HG03378 (cell line): ENCODE results near the gene STAT1.

Source experiments
- ATAC-seq: cut with Tn5 transposase; IDR thresholded peaks from one replicate; pipeline ENCODE4 v1.9.1; 2021; ENCODE audit warnings: mild to moderate bottlenecking, moderate library complexity; ENCODE audit not compliant: unreplicated experiment

STAT1 gene

DNA sequence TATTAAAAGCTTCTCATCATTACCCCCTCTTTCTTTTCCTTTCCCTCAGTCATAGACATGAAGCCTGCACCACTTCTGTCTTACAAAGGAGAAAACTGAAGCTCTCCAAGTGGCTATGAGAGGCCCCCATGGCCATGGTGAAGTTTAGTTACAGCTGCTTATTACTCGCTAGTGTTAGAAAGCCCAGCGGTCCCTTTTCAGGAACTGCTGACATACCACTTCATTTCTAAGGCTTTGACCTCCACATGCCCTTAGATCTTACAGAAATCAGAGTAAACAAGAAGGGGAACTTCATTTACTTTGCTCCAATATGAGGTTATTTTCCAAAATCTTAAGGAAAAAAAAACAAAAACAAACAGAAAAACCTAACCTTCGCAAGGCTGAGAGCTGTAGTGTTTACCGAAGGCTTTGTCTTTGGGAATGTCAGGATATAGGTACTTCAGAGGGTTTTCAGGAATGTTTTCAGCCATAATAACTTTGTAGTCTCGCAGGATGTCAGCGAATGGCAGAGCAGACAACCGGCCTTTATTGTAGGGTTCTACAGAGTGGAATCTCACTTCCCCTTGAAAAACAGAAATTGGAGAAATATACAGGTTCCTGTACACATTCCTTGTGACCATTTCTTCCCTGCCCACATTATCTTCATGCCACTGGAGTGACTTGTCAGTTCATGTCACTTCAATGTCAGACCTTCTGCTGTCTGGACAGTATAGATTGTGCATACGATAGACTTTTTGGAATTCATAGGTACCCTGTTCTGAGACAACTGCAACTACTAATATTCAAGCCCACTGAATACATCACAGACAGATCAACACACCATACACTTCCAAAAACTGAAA lies 18.8 kb upstream of the STAT1 start:
- no peak for ATAC-seq

DNA sequence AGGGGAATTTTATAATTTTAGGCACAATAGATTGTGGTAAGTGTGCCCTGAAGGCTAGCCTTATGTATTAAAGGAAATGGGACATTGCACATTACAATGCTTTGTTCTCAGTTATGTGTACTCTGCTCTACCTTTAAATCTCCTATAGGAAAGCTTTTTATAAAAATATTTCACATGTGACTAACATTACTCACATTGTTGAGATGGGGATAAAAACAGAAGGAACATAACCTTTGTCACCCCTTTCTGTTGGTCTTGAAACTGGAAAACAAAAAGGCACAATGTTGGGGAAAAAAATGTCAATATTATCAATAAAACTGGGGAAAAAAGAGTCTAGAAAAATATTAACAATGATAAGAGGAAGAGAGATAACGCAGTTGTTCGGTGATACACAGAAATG lies 17.3 kb upstream of the STAT1 start:
- no peak for ATAC-seq

DNA sequence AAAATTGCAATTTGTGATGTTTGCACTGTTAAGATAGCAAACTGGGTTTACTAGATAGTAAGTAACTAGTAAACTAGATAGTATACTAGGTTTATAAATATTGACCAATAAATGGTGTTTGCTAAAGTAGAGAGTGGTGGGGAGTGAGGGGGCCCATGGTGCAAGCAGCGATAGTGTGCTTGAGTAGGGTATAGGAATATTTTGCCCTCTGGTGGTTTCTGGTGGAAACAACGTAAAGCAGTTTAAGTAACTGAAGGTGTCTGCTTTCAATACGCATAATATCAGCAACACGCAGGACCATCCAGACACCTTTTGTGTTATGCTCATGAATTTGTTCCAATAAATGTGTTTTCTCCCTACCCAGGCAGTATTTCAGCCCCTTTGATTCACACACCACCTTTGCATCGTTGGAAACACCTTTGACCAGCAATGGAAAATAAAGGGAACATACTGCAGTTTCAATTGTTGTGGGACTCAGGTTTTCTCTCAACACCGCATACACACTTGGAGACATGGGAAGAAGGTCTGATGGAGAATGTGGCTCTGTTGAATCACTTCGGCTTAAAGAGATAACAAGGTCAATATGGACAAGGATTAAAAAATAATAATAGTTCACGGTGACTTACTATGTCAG lies 16.7 kb upstream of the STAT1 start:
- ATAC-seq, result peak; percentile 95

DNA sequence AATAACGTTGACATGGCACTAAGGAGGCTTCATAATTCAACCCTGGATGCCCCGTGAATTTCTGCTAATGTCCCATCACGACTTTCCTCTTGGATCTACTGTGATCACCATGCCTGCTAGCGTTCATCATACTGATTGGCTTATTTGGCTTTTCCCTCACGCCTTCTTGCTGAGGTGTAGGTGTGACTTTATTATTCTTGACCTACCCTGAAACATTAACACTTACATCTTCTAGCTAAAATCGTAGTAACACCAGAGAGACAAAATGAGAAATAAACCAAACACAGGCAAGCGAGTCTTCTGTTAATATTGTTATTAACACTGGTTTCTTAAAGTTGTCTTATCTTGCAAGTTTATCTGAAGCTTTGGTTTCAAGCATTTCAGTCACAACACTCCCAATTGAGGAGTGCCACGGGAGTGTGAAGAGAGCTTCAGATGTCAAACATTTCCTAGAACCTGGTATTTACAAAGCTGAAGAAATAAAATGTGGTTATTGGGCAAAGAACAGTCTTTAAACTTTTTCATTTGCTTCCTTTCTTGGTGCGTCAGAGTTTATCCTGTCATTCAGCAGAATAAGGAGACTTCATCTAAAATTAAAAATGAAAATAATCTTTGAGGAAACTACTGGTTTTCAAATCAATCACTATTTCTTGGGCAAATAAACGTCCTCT lies 15.4 kb upstream of the STAT1 start:
- ATAC-seq, result no peak

DNA sequence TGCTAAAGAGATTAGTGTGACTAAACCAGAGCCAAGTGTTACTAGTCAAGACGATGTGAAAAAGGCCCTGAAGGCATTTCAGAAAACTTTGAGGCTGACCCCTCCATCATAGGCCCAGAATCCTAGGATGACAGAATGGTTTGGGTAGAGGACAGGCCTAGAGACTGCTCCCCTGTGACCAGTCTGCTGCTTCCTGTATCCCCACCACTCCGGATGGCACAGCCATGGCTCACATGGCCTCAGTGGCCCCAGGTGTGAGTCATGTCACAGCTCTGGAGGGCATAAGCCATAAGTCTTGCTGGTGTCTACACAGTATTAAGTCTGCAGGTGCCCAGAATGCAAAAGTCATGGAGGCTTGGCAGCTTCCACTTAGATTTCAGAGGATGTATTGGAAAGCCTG lies 12.4 kb upstream of the STAT1 start:
- no peak for ATAC-seq

DNA sequence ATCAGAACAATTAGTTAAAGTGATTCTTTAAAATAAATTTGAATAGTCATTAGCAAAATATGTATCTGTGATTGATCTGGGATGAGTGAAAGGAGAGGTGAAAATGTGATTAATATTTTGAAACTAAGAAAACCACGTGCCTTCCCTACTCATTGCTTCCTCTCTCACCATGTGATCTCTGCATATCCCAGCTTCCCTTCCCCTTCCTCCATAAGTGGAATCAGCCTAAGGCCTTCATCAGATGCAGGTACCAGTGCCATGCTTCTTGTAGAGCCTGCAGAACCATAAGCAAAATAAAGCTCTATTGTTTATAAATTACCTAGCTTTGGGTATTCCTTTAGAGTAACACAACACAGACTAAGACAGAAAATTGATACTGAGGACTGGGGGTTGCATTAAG lies 11.2 kb upstream of the STAT1 start:
- ATAC-seq, result no peak

DNA sequence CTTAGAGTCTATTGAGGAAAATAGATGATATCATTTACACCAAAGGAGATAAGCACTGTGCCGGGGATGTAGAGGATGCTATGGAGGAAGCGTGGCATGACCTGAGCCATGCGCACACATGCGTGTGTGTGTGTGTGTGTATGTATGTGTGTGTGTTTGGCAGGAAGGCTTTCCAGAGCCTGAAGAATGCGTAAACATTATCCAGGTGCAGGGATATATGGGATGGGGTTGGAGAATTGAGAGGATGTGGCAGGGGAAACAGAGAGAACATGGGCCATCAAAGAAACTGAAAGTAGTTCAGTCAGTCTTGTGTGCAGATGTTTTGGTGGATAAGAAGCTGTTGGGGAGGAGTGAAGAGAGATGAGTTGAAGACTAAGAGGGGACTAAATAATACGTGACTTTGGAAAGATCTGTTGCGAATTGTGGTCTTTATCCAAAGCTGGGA lies 9.3 kb upstream of the STAT1 start:
- ATAC-seq, result no peak

DNA sequence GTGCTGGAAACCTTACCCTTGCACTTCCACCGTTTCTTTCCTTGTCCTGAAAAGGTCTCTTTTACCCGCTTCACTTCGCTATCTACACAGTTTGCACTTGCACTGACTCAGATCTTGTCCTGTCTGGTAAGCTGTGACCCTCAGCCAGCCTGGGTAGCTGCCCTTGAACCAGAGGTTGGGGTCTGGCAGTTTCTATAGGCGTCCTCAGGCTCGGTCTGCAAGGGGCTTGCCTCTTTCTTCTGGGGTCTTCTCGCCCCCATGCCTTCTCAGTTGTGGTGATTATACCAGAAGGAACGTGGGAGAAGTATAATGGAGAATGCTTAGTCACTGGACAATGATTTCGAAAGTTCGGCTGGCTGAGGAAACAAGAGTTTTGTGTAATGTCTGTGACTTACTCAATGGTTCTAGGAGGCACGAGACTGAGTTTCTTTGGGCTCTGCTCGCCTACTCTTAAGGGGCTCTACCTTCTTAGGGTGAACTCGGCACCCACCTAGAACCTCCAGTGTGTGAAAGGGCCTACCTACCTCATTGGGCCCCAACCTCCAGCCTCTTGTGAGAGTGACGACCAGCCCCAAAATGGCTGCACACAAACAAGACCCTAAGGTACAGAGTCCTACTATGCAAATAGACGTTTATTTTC lies 6.9 kb upstream of the STAT1 start:
- ATAC-seq, result peak; percentile 20

DNA sequence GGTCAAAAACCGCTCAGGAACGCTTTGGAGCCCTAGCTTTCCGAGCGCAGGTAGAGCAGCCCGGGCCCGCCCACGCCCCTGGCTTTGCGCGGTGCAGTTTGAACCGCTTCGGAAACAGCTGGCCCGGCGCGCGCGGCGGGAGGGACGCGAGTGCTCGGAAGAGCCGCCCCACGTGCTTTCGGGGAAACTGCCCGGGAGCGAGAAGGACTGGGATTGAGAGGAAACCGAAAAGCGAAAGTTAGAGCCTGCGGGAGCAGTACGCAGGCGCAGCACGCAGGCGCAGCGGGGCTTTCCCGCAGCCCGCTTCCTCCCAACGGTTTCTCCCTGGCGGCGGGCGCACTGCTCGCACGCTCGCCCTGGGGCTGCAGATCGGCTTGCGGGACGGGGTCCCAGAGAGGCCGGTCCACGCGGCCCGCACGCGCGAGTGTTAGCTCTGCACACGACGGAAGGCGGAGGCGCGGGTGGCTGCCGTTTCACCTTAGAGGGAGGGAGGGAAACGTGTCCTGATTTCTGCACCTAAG lies 6.3 kb upstream of the STAT1 start:
- peak; percentile 74 for ATAC-seq

DNA sequence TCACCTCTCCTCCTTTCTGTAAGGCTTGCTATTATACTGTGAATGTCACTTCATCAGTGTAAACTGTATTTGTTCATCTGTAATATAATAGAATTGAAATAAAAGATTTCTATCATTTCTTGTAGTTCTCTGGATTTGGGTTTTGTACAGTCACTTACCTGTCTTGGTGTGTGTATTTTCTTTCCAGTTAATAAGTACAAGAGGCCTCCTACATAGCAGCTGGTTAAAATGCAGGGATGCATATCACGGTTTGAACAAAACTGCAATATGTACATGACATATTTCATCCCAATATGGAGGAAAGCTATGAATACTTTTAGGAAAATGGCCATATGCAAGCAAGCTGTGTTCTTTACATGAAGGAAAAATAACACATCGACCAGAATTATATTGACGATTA lies 5.4 kb upstream of the STAT1 start:
- ATAC-seq, result no peak

DNA sequence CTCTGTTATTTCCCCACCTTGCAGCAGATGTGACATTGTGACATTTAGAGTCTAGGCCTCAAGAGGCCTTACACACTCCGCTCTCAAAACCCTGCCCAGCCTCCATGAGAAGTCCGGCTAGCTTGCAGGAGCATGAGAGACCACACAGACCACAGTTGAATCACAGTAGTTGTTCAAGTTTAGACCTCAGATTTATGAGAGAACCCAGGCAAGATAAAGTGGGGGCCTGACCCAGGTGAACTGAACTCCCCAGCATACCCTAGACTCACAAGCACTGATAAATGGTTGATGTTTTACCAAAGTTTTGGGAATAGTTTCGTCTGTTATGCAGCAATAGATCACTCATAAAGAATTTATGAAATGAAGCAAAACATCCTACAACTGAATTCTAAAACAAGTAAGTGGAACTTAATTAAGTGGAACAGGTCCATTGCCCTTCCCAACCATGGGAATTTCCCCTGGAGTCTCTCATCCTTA lies 4.7 kb upstream of the STAT1 start:
- no peak for ATAC-seq

DNA sequence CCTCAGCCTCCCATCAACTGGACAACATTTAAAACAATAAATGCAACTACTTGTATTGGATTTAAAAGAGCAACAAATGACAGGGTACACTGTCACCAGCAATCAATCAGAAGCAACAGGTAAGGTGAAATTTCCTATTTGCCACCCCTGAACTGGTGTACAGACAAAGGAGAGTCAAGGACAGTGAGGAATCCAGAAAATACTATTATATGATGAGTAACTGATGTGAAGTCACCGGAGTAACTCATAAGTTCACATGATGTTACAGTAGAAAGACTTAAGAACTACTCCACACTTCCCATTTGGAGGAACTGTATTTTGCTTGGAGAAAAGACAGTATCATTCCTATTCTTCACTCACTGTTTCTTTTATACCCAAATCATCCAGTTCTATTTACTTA lies 4.1 kb upstream of the STAT1 start:
- no peak for ATAC-seq

DNA sequence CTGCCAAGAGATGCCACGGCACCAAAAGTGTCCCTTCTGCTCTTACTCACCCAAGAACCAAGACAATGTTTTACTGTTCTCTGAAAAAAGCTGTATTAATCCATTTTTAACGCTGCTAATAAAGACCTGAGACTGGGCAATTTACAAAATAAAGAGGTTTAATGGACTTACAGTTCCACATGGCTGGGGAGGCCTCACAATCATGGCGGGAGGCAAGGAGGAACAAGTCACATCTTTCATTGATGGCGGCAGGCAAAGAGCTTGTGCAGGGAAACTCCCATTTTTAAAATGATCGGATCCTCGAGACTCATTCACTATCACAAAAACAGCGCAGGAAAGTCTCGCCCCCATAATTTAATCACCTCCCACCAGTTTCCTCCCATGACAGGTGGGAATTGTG lies 1.9 kb upstream of the STAT1 start:
- ATAC-seq, result no peak

DNA sequence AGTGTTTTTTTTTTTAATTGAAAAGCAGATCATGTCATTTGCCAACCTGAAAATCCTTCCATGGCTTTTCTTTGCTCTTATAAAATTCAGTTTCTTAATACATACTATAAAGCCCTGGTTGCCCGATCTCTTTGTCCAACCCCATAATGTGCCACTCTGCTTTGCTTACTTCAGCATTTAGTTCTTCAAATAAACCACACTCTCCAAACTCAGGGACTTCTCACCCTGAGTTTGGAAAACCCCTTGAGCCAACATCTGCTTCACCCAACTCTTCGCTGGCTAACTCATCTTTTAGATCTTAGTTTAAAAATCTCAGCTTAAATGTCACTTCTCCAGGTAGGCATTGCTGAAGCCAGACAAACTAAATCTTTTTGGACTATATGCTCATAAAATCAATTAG lies 1.3 kb upstream of the STAT1 start:
- ATAC-seq, result no peak

DNA sequence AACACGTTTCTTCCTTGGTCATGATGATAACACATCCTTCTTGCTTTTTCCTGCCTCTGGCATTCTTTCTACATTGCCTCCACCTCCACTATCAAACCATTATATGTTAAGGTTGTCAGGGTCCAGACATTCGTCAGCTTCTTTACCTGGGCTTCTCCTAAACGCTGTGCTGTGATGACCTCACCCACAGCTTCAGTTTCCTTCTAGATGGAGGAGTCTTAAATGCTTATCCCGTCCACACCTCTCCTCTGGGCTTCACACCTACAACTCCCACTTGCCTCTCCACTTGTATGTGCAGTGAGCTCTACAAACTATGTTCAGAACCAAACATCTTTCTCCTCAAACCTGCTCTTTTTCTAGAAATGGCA lies 666 bp upstream of the STAT1 start:
- no peak for ATAC-seq

DNA sequence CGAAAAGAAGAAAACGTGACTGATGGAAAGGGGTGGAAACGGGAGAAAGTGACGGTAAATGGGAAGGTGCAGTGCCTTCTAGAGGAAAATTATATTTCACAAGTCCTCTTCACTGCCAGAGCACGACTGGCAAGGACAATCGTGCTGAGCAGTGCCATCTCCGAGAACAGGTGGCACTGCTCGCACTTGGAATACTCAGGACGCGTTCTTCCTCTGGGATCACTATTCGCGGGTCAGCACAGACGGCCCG lies 364 bp downstream of the STAT1 start:
- ATAC-seq, result no peak

DNA sequence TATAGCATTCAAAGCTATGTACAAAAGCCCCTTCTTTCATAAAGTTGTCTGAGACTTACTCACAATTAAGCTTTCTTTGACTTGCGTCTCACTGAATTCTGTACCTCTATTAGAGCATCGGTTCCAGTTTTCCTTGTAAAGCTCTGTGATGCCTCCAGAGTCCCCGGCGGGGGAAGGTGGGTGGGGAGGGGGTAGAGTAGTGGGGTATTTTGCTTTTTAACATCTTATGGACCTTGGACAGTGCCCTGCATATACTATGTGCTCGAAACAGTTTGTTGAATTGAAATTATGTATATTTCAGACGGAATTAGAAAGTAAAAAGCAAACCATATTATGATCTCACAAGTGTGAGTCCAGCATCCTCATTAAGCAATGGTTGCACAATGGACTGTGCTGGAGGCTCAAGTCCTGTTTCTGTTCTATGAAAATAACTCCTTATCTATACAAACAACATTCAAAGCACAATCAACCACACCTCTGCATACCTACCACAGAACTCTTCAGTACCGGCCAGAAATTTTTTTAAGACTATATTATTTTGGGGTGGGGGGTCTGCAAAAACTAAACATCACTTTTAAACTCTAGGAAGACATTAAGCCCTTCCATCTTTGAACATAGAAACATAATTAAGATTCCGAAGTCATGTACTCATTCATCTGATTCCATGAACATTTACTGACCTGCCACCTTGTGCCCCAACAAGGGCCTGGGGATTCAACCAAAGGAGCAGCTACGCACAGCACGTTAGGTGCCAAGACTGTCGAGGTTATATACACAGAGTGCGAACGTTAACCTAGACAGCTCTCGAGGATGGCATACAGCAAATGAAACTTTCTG lies 908 bp downstream of the STAT1 start:
- peak; percentile 1 for ATAC-seq

DNA sequence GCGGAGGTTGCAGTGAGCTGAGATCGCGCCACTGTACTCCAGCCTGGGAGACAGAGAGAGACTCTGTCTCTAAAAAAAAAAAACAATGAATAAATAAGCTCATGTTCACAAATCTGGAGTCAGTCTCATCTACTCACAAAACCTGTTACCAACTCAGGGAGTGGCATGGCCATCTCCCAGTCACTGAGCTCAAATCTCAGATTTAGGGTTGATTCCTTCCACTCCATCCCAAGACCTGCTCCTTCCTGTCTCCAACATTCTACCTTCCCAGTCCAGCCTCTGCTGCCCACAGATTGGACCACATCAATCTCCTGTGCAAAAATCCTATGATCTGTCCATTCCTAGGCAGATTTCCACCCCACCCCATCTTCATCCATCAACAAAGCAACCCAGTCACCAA lies 1.6 kb downstream of the STAT1 start:
- no peak for ATAC-seq

DNA sequence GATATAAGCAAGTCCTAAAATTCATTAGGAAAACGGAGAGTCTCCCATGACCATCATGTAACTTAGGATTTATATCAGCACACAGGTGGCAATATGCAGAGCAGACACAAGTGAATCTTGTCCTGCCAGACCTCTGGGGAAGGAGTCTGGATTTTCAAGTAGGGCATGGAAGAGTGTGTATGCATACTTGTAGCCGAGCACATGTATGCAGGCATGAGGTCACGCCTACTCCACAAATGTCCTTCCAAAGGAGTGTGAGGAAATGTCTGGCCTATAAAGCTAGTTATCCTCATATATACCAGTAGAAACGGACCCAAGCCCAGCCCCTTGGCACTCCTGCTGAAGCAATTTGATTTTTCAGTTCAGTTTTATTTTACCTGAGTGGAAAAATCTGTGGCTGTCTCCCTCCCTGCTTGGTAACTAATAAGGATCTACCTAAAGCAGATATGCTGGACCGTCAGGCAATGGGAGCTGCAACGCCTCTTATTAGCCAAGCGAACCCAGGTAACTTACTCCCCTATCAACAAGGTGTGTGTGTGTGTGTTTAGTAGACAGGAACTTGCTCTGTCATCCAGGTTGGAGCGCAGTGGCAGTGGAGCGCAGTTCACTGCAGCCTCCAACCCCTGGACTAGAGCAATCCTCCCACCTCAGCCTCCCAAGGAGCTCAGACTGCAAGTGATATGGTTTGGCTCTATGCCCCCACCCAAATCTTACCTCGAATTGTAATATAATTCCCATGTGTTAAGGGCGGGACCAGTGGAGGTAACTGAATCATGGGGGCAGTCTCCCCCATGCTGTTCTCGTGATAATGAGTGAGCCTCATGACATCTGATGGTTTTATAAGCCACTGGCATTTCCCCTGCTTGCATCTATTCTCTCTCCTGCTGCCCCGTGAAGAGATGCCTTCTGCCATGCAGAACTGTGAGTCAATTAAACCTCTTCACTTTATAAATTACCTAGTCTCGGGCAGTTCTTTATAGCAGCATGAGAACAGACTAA lies 2.8 kb downstream of the STAT1 start:
- ATAC-seq, result no peak
